Measurements from ENCODE around the gene TOMM6.

GRCh38 chr6:41763470-41763869 lies 24.0 kb upstream of the TOMM6 start:
- TF ChIP-seq POLR2A (IDR thresholded peaks at IDR 0.05) (no peak), CTCF (IDR thresholded peaks at IDR 0.05) (no peak)

Data from prostate gland (tissue), 2 donors.